Right cardiac atrium (tissue), 5 donors: Measurements from ENCODE around the gene MAGI3. TPM values are rescaled to one million over a fixed set of nuclear protein-coding genes. Genes with fewer than 3 reads are reported as not detected.

Experiments used
- ATAC-seq, 2 donors: fragments of 200-7000 bp; cut with Tn5 transposase; one replicate each; pipeline versions ENCODE4 v1.8.0 to v1.9.1; 2020; ENCODE audit warnings: moderate library complexity in 2 of 2, mild to moderate bottlenecking in 1 of 2
- DNase-seq, 3 donors: peaks; one replicate each; pipeline ENCODE4 v3.0.0-alpha.2; 2020
- H3K27ac ChIP-seq: one replicate; pipeline ENCODE4 v1.5.1; 2013; ENCODE audit warnings: mild to moderate bottlenecking, low read length, control low read depth, moderate library complexity
- H3K27me3 ChIP-seq: one replicate; pipeline ENCODE4 v1.6.1; 2013; ENCODE audit not compliant: control insufficient read depth, insufficient read depth
- H3K4me1 ChIP-seq: one replicate; pipeline ENCODE4 v1.6.1; 2013; ENCODE audit warnings: low read length; ENCODE audit not compliant: control insufficient read depth, insufficient read depth
- H3K4me3 ChIP-seq: one replicate; pipeline ENCODE4 v1.5.1; 2013; ENCODE audit warnings: low read length, control low read depth
- H3K9me3 ChIP-seq: one replicate; pipeline ENCODE4 v1.6.1; 2013; ENCODE audit warnings: low read length; ENCODE audit not compliant: control insufficient read depth
- WGBS: extraction: QIAGEN DNeasy Blood & Tissue Kit; methylation state at CpG from one replicate; pipeline ENCODE4 v1.1.7; 2013; 5-methylcytosine and 5-hydroxymethylcytosine counted together
- intact Hi-C, 4 donors: fragments of 100-400 bp; cut with DNase I; formaldehyde crosslinking; loops; one replicate each; pipeline versions ENCODE4 v1.11.0 to v1.14.0; 2022 to 2023
- polyA plus RNA-seq: library from polyadenylated mRNA; stranded (reverse); fragments of 200-250 nt; gene quantifications from one replicate; pipeline ENCODE4 v1.2.3, GENCODE V29; 2013
- total RNA-seq, 4 donors: library from RNA; stranded (reverse); fragmentation: NEBNext Ultra II Directional; extraction: Animal tissue kit (Norgen Biotek cat#: 25700); gene quantifications; one replicate each; pipeline ENCODE4 v1.2.1, GENCODE V29; 2021
- donor health status: healthy with polysubstance abuse.
- donor health status: DM: no; HTN: yes; CAD: no.
- donor health status: DM: no; HTN: no; CAD: no.
- donor health status: DM: no; HTN: yes; CAD: no; lungs with severe emphysema.
- donor health status: DM: yes; HTN: yes; CAD: no.

The MAGI3 gene
- total and polyA plus RNA-seq, 5 donors = 2.9 to 8.9 (median 8.1) TPM

- Histone ChIP-seq H3K4me1 (peaks cover 1% of the 10 kb centered on the region), H3K9me3 (no peaks in the 10 kb centered on the region), H3K27ac (no peak overlapping the region), H3K27me3 (no peaks in the 10 kb centered on the region), H3K4me3 (no peak overlapping the region)
- 88% methylated on average over 4 of the region's 4 CpGs for WGBS
- DNase-seq (no peak), ATAC-seq (no peak)
- intact Hi-C loops = no loop called here
Measured at GRCh38 chr1:113659556-113659955, 269.2 kb downstream of the MAGI3 start.

GRCh38 chr1:113660088-113660487, 269.8 kb downstream of the MAGI3 start:
- Histone ChIP-seq H3K9me3 (no peaks in the 10 kb centered on the region), H3K27ac (no peak overlapping the region), H3K4me3 (no peak overlapping the region), H3K27me3 (no peaks in the 10 kb centered on the region), H3K4me1 (peaks cover 1% of the 10 kb centered on the region)
- DNase-seq (no peak), ATAC-seq (no peak)
- intact Hi-C loops = no loop called here
- WGBS = 56% methylated on average over 3 of the region's 3 CpGs

- Histone ChIP-seq H3K4me1 (peaks cover 1% of the 10 kb centered on the region), H3K4me3 (no peak overlapping the region), H3K9me3 (no peaks in the 10 kb centered on the region), H3K27ac (no peak overlapping the region), H3K27me3 (no peaks in the 10 kb centered on the region)
- DNase-seq = no peak
- no peak for ATAC-seq
- intact Hi-C loops = no loop called here
- WGBS = 94% methylated on average over 1 of the region's 1 CpG
Measured at GRCh38 chr1:113662101-113662500, 271.8 kb downstream of the MAGI3 start.

- no peak overlapping the region for H3K4me3 ChIP-seq
- DNase-seq (no peak), ATAC-seq (no peak)
- no peaks in the 10 kb centered on the region for H3K27me3 ChIP-seq
- WGBS = 95% methylated on average over 5 of the region's 5 CpGs
- no peak overlapping the region for H3K27ac ChIP-seq
- H3K4me1 ChIP-seq = peaks cover 1% of the 10 kb centered on the region
- intact Hi-C loops = no loop called here
- H3K9me3 ChIP-seq = no peaks in the 10 kb centered on the region
Measured at GRCh38 chr1:113663165-113663951, 273.0 kb downstream of the MAGI3 start.

DNA sequence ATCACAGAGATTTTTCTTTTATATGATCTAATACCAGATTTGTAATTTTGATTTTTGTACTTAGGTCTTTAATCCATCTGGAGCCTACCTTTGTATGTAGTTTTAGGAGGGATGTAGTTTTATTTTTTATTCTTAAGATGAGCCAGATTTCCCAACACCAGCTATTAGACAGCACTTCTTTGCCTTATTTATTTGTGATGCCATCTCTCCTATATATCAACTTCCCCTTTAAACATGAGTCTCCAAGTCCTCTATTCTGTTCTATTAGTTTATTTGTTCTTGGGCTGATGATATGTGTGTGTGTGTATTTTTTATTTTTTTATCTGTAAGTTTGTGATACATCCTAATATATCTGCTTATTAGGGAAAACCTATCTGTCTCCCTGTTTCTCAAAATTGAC, 274.8 kb downstream of the MAGI3 start:
- Histone ChIP-seq H3K27ac (no peak overlapping the region), H3K27me3 (no peaks in the 10 kb centered on the region), H3K9me3 (no peaks in the 10 kb centered on the region), H3K4me1 (peaks cover 1% of the 10 kb centered on the region), H3K4me3 (no peak overlapping the region)
- DNase-seq (no peak), ATAC-seq (no peak)
- intact Hi-C loops = no loop called here

GRCh38 chr1:113666126-113666525, 275.8 kb downstream of the MAGI3 start:
- ATAC-seq = no peak
- no peak for DNase-seq
- Histone ChIP-seq H3K9me3 (no peaks in the 10 kb centered on the region), H3K27ac (no peak overlapping the region), H3K27me3 (no peaks in the 10 kb centered on the region), H3K4me3 (no peak overlapping the region), H3K4me1 (no peaks in the 10 kb centered on the region)
- intact Hi-C loops = no loop called here
- WGBS = 97% methylated on average over 2 of the region's 2 CpGs

DNA sequence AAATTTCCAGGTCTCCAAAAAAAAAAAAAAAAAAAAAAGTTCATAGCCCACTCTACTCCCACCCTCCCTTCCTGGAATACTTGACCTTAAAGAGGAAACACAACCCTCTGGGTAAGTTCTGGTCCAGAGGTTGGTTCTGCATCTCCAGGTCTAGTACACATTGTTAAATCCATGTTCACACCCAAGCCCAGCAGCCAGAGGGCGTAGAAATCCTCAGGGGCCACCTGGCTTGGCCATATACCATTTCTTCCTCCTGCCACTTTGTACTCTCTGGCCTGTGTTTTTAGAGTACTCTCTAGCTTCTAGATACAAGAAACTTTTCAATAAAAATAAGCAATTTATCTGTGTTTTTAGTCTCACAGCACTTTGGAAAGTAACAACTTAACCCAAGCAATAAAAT, 279.7 kb downstream of the MAGI3 start:
- WGBS = 96% methylated on average over 1 of the region's 1 CpG
- ATAC-seq = no peak
- H3K9me3 ChIP-seq = no peaks in the 10 kb centered on the region

GRCh38 chr1:113670650-113671049, 280.3 kb downstream of the MAGI3 start:
- Histone ChIP-seq H3K9me3 (no peaks in the 10 kb centered on the region), H3K27ac (no peak overlapping the region), H3K4me3 (no peak overlapping the region), H3K27me3 (no peaks in the 10 kb centered on the region), H3K4me1 (no peaks in the 10 kb centered on the region)
- intact Hi-C loops = no loop called here
- DNase-seq (no peak), ATAC-seq (no peak)
- WGBS = 99% methylated on average over 1 of the region's 1 CpG

More for the DNA sequence above, 279.7 kb downstream of the MAGI3 start:
- DNase-seq = no peak
- intact Hi-C loops = no loop called here
- no peak overlapping the region for H3K4me3 ChIP-seq
- no peaks in the 10 kb centered on the region for H3K27me3 ChIP-seq
- no peaks in the 10 kb centered on the region for H3K4me1 ChIP-seq
- H3K27ac ChIP-seq = no peak overlapping the region

DNA sequence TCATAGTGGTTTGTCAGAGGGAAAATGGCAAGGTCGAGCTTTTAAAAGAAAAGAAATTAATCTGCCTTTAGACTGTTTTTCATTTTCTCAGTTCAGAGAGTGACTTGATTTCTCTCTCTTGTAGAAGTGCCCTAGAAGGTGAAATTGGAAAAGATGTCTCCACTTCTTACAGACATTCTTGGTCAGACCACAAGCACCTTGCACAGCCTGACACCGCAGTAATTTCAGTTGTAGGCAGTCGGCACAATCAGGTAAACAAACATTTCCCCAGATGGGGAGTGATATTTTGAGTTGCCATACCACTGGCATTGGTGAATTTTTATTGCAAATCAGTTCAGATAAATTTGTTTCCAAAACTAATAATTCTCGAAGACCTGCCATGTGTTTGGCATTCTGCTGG, 282.2 kb downstream of the MAGI3 start:
- Histone ChIP-seq H3K9me3 (no peaks in the 10 kb centered on the region), H3K4me1 (no peaks in the 10 kb centered on the region), H3K4me3 (no peak overlapping the region), H3K27me3 (no peaks in the 10 kb centered on the region), H3K27ac (no peak overlapping the region)
- no peak for ATAC-seq
- intact Hi-C loops = no loop called here
- DNase-seq = no peak
- WGBS = 85% methylated on average over 4 of the region's 4 CpGs

DNA sequence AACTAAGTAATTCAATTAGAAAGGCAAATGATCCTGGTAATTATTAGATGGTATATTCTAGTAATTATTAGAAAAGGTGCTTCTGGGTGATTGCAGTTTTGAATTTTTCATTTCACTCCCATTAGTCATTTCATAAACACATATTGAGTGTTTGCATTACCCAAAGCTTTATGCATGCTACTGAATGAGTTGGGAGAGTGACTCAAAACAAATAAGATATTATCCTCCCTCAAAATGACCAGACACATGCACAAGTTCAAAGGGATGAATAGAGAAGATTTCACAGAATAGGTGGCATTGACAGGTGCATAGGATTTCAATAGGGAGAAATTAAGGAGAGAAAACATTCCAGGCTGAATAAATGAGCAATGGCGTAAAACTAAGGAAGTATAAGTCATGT, 284.3 kb downstream of the MAGI3 start:
- 88% methylated on average over 1 of the region's 1 CpG for WGBS
- intact Hi-C loops = no loop called here
- no peaks in the 10 kb centered on the region for H3K27me3 ChIP-seq

DNA sequence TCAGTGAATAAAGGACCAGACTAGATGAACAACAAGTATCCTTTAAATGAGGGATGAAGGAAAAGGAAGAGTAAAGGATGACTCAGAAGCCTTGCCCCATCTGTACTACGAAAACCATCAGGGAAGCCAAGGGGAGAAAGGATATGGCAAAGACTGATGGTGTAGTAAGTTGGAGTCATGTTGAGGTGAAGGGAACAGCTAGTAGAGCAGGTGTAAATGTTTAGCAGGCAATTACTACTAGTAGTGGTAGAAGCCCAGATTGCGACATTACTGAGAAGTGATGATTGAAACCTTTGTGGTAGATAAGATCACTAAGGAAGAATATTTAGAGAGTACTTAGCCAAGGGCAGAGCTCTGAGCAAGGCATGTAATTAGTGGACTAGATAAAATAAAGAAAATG, 285.0 kb downstream of the MAGI3 start:
- H3K9me3 ChIP-seq = no peaks in the 10 kb centered on the region
- intact Hi-C loops = loop anchor here (5.0 kb wide), 1 partner anchor 533 kb away; no protein-coding TSS in a partner anchor
- H3K4me3 ChIP-seq = no peak overlapping the region
- no peaks in the 10 kb centered on the region for H3K4me1 ChIP-seq
- no peak for DNase-seq
- 90% methylated on average over 2 of the region's 2 CpGs for WGBS
- ATAC-seq = no peak
- no peak overlapping the region for H3K27ac ChIP-seq
- H3K27me3 ChIP-seq = no peaks in the 10 kb centered on the region

More for the DNA sequence above, 284.3 kb downstream of the MAGI3 start:
- H3K9me3 ChIP-seq = no peaks in the 10 kb centered on the region
- DNase-seq = no peak
- ATAC-seq = no peak
- H3K27ac ChIP-seq = no peak overlapping the region
- H3K4me3 ChIP-seq = no peak overlapping the region
- H3K4me1 ChIP-seq = no peaks in the 10 kb centered on the region

- H3K27ac ChIP-seq = no peak overlapping the region
- H3K9me3 ChIP-seq = no peaks in the 10 kb centered on the region
- 66% methylated on average over 5 of the region's 5 CpGs for WGBS
- ATAC-seq (no peak), DNase-seq (no peak)
- H3K4me3 ChIP-seq = no peak overlapping the region
- H3K27me3 ChIP-seq = no peaks in the 10 kb centered on the region
- H3K4me1 ChIP-seq = no peaks in the 10 kb centered on the region
- intact Hi-C loops = loop anchor here (5.0 kb wide), 1 partner anchor 534 kb away; no protein-coding TSS in a partner anchor
Measured at GRCh38 chr1:113676524-113676923, 286.2 kb downstream of the MAGI3 start.
